GM12878 (cell line): ENCODE measurements around the gene ZNF618.

Source experiments
- CBX5 ChIP-seq: sonication (generic); IDR thresholded peaks from 2 replicates; pipeline ENCODE4 v1.6.1; 2016; ENCODE audit warnings: low read depth, moderate library complexity, mild to moderate bottlenecking, inconsistent platforms
- CTCF ChIP-seq, 3 experiments: IDR thresholded peaks in 2 of 3; conservative IDR thresholded peaks in 1 of 3; 2 replicates each; pipeline ENCODE4 v1.5.1; 2011; ENCODE audit warnings: low read depth in 3 of 3, low read length in 3 of 3, mild to moderate bottlenecking in 3 of 3, control low read depth in 2 of 3, moderate library complexity in 2 of 3, inconsistent platforms in 1 of 3, mixed read lengths in 1 of 3; ENCODE audit not compliant: control insufficient read depth in 2 of 3, insufficient read depth in 1 of 3; ENCODE audit errors: extremely low read depth in 1 of 3
- GABPA ChIP-seq: IDR thresholded peaks from 2 replicates; pipeline ENCODE4 v1.6.1; 2014; ENCODE audit warnings: antibody characterized with exemption, low read depth, mild to moderate bottlenecking, inconsistent platforms
- NFIC ChIP-seq: IDR thresholded peaks from 2 replicates; pipeline ENCODE4 v1.6.1; 2012; ENCODE audit warnings: low read depth, mild to moderate bottlenecking, inconsistent platforms, low read length, moderate library complexity
- NR2C2 ChIP-seq: IDR thresholded peaks from 2 replicates; pipeline ENCODE4 v1.6.1; 2011; ENCODE audit warnings: borderline replicate concordance, low read depth; ENCODE audit not compliant: control insufficient read depth, insufficient read length
- POLR2A ChIP-seq: IDR thresholded peaks from 2 replicates; pipeline ENCODE4 v1.6.1; 2011; ENCODE audit warnings: low read depth, mild to moderate bottlenecking, low read length
- RAD21 ChIP-seq: IDR thresholded peaks from 2 replicates; pipeline ENCODE4 v1.6.1; 2011; ENCODE audit warnings: mild to moderate bottlenecking, low read depth, low read length, moderate library complexity; ENCODE audit not compliant: insufficient read depth
- RAD51 ChIP-seq: fragments of 450-650 bp; IDR thresholded peaks from 2 replicates; pipeline ENCODE4 v1.6.1; 2016; ENCODE audit warnings: moderate library complexity, mild to moderate bottlenecking, inconsistent platforms
- RELB ChIP-seq: fragments of 450-650 bp; IDR thresholded peaks from 2 replicates; pipeline ENCODE4 v1.6.1; 2017; ENCODE audit warnings: low read depth, mild to moderate bottlenecking, moderate library complexity
- REST ChIP-seq: IDR thresholded peaks from 2 replicates; pipeline ENCODE4 v1.6.1; 2012; ENCODE audit warnings: mild to moderate bottlenecking, low read depth, low read length
- ZZZ3 ChIP-seq: IDR thresholded peaks from 2 replicates; pipeline ENCODE4 v1.6.1; 2011; ENCODE audit warnings: low read depth; ENCODE audit not compliant: control insufficient read depth, insufficient read length

GRCh38 chr9:114056527-114056926 is 180.4 kb downstream of the ZNF618 start:
- TF ChIP-seq POLR2A = no peak
- TF ChIP-seq NR2C2 = no peak
- no peak for TF ChIP-seq RAD51
- no peak for TF ChIP-seq RAD21
- no peak for TF ChIP-seq RELB
- no peak for TF ChIP-seq ZZZ3
- no peak for TF ChIP-seq REST
- no peak for TF ChIP-seq CBX5
- no peak for TF ChIP-seq CTCF (IDR thresholded peaks at IDR 0.05 in 2 of 3, conservative IDR thresholded peaks at IDR 0.05 in 1 of 3; ENCODE audit: control insufficient read depth in 2 of 3, extremely low read depth in 1 of 3, insufficient read depth in 1 of 3, low read depth in 3 of 3, low read length in 3 of 3)
- TF ChIP-seq GABPA = no peak
- no peak for TF ChIP-seq NFIC
